Posterior vena cava (tissue), 2 donors: ENCODE measurements around the gene ADAM30. TPM values are rescaled to one million over a fixed set of nuclear protein-coding genes. Genes with fewer than 3 reads are reported as not detected.

Experiments
- DNase-seq: peaks from one replicate; pipeline ENCODE4 v3.0.0-alpha.2; 2020; ENCODE audit warnings: low spot score
- intact Hi-C, 2 donors: fragments of 100-400 bp; cut with DNase I; formaldehyde crosslinking; loops; one replicate each; pipeline versions ENCODE4 v1.14.1 to v1.14.2; 2022 to 2023
- total RNA-seq, 2 donors: library from RNA; stranded (reverse); fragmentation: NEBNext Ultra II Directional; extraction: Animal tissue kit (Norgen Biotek cat#: 25700); gene quantifications; one replicate each; pipeline ENCODE4 v1.2.1, GENCODE V29; 2021
- donor health status: DM: yes; HTN: yes; CAD: no.
- donor health status: DM: yes; HTN: yes; CAD: no.

Gene ADAM30
- total RNA-seq, 2 donors from 2014 or later = not detected

- intact Hi-C loops = no loop called here
- no peak for DNase-seq
Observed at GRCh38 chr1:119910618-119911017, 14.3 kb upstream of the ADAM30 start.

DNA sequence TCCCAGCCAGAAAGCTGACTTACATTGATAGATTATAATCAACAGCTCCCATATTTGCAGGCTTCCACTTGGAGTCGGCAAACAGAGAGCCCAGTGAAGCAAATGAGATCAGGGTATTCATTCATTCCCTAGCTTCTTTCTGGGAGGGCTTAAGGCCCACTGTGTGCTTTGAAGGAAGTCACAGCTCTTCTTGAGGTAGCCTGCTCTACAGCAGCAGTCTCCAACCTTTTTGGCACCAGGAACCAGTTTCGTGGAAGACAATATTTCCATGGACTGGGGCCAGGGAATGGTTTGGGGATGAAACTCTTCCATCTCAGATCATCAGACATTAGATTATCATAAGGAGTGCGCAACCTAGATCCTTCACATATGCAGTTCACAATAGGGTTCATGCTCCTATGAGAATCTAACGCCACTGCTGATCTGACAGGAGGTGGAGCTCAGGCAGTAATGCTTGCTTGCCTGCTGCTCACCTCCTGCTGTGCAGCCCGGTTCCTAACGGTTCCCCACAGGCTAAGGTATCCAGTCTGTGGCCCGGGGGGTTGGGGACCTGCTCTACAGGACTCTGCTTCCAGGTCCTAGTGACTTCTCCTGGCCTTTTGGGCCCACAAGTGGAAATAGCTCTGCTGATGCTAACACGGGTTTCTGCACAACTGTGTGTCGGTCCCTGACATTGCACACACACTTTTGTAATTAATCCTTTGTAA is 13.7 kb upstream of the ADAM30 start:
- intact Hi-C loops = no loop called here
- DNase-seq = no peak

DNA sequence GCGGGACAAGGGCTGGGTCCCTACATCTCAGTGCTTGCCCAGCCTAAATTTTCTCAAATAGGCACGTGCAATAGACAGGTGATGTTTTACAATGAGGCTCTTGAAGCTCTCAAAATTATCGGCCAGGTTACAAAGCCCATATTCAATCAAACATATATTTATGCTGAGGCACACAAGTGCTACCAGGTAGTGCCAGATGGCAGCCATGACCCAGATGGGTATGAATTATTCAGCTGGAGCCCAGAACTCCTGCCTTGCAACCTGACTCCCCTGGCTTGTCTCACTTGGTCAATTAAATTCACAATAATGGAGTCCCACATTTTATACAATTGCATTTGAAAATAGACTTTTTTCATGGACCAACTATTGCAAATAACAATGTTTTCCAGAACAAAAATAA is 12.3 kb upstream of the ADAM30 start:
- intact Hi-C loops = no loop called here
- DNase-seq = no peak

DNA sequence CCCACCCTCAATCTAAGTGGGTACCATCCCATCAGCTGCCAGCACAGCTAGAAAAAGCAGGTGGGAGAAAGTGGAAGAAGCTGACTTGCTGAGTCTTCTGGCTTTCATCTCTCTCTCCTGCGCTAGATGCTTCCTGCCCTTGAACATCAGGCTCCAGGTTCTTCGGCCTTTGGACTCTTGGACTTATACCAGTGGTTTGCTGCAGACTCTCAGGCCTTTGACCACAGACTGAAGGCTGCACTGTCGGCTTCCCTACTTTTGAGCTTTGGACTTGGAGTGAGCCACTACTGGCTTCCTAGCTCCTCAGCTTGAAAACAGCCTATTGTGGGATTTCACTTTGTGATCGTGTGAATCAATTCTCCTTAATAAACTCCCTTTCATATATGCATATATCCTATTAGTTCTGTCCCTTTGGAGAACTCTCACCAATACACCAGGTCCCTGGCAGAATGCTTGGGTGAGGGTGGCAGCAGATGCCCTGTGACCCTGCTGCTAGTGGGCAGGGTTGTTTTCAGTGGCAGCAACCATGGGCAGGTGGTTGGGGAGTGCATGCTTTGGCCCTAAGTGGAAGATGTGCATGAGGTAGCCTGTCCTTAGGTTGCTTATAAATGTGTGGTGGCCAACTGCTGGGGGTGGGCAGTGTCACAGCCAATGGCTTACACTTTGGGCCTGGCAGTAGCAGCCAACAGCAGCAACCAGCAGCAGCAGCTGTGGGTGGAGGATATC is 10.8 kb upstream of the ADAM30 start:
- intact Hi-C loops = no loop called here
- DNase-seq = no peak

DNA sequence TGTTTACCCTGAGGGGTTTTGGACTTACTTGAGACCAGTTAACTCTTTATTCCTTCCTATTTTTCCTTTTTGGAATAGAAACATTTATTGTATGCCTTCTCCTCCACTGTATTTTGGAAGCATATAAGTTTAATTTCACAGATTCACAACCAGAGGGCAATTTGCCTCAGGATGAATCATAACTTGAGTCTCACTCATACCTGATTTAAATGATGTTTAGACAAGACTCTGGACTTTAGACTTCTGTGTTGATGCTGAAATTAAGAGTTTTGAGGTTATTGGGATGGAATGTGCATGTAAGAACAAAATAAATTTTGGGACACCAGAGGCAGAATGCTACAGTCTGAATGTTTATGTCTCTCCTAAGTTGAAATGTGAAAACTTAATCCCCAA is 7.1 kb upstream of the ADAM30 start:
- intact Hi-C loops = no loop called here
- no peak for DNase-seq

DNA sequence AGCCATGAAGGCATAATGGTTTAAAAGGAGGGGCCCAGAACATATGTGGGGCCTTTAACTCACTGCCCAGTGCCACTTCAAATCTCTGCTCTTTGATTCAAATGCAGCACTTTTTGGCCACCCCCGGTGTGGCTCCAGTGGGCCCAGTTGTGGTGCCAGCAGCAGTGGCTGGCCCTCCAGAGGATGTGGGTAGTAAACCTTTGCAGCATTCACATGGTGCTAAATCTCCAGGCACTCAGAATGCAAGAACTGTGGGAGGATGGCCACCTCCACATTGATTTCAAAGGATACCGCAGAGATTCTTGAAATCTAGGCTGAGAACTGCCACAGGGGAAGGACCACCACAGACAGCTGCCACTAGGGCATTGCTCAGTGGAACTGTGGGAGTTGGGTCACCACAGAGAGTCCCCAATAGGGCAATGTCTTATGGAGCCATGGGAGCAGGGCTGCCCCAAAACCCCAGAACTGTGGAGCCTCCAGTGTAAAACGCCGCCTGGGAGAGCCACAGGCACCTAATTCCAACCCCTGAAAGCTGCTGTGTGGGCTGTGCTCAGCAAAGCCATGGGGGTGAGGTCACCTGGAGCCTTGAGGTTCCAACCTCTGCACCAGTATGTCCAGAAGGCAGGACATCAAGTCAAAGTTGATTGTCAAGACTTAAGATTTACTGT is 6.6 kb upstream of the ADAM30 start:
- DNase-seq = no peak
- intact Hi-C loops = no loop called here

DNA sequence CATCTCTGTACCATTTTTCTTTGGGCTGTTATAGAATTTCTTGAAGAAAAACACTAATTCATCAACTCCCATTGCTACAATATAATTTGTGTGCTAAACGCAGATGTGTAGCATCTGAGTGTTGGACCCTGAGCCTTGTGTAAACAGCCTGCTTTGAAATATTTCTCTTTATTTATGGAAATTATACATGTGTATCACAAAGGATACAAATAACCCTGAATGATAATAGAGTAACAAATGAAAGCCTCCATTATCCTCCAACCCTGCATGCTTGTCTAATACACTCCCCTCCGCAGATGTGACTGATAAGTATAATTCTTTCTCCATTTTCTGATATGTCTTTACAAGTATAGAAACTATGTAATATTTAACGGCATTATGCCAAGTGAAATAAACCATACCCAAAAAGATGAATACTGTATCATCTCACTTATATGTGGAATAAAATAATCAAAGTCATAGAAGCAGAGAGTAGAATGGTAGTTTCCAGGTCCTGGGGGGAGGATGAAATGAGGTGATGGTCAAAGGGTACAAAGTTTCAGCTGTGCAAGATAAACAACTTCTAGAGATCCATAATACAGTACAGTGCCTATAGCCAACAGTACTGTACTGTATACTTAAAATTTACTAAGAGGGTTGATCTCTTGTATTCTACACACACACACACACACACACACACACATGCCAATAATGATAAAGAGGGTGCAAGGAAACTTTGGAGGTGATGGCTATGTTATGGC is 2.8 kb upstream of the ADAM30 start:
- intact Hi-C loops = no loop called here
- DNase-seq = no peak

DNA sequence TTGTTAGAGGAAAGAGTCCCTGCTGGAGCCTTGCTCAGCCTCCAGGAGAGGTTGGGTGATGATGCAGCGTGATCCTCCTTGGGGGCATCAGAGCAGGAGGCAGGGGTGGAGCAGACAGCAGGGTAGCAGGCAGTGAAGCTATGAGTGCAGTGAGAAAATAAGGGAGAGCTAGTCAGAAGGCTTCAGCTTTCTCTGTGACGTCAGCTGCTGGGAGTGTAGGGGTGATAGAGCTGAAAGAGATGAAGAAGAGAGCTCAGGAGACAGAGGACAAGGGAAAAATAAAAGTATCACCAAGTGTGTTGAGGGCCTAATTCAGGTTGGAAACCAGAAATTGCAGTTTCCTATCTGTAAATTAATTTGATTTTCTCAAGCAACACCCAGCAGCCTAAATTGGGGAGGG is 2.2 kb upstream of the ADAM30 start:
- intact Hi-C loops = no loop called here

GRCh38 chr1:119895102-119895501 is 1.2 kb downstream of the ADAM30 start:
- no peak for DNase-seq
- intact Hi-C loops = no loop called here

More for the DNA sequence above, 2.2 kb upstream of the ADAM30 start:
- DNase-seq = no peak

GRCh38 chr1:119893827-119894700 is 2.3 kb downstream of the ADAM30 start:
- no peak for DNase-seq
- intact Hi-C loops = no loop called here

DNA sequence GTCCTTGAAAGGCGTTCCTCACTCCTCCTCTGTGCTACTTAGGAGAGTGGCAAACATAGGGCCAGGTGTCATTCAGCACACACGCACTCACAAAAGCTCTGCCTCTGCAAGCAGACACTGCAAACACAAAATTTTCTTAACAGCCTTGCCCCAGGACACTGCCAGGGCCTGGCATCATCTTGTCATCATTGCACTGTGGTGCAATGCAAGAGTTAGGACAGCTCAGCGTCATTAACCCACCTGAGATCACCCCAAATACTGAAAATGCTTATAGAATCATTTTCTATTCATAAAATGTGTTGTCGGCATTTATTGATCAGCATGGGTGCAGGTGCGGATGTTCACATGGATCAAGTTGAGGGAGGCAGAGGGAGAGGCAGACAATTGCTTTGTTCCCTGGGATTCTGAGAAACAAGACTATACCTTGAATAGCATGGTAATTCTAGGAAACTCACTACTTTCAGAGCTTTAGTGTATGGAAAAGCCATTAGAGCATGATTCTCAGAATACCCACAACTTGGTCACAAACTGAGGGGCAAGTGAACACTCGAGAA is 3.0 kb downstream of the ADAM30 start:
- intact Hi-C loops = no loop called here
- DNase-seq = no peak

DNA sequence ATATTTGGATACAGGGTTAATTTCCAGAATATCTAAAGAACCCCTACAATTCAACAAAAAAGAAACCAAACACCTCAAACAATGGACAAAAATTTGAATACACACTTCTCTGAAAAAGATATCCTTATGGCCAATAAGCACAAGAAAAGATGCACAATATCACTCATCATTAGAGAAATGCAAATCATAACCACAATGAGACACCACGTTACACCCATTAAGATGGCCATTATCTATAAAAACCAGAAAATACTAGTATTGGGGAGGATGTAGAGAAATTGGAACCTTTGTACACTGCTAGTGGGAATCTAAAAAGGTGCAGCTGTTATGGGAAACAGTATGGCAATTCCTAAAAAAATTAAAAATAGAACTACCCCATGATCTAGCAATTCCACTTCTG is 4.9 kb downstream of the ADAM30 start:
- DNase-seq = no peak
- intact Hi-C loops = no loop called here

DNA sequence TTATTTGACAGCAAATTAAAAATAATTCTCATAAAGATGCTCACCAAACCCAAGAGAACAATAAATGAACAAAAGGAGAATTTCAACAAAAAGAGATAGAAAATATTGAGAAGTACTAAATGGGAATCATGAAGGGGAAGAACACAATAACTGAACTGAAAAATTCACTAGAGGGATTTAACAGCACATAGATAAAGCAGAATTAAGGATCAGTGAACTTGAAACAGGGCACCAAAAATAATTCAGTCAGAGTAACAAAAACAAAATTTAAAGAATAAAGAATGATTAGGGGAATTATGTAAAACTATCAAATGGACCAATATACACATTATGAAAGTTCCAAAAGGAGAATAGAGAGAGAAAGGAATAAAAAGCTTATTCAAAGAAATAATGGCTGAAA is 7.8 kb downstream of the ADAM30 start:
- intact Hi-C loops = no loop called here
- no peak for DNase-seq

- DNase-seq = no peak
- intact Hi-C loops = no loop called here
Observed at GRCh38 chr1:119887427-119887826, 8.9 kb downstream of the ADAM30 start.

DNA sequence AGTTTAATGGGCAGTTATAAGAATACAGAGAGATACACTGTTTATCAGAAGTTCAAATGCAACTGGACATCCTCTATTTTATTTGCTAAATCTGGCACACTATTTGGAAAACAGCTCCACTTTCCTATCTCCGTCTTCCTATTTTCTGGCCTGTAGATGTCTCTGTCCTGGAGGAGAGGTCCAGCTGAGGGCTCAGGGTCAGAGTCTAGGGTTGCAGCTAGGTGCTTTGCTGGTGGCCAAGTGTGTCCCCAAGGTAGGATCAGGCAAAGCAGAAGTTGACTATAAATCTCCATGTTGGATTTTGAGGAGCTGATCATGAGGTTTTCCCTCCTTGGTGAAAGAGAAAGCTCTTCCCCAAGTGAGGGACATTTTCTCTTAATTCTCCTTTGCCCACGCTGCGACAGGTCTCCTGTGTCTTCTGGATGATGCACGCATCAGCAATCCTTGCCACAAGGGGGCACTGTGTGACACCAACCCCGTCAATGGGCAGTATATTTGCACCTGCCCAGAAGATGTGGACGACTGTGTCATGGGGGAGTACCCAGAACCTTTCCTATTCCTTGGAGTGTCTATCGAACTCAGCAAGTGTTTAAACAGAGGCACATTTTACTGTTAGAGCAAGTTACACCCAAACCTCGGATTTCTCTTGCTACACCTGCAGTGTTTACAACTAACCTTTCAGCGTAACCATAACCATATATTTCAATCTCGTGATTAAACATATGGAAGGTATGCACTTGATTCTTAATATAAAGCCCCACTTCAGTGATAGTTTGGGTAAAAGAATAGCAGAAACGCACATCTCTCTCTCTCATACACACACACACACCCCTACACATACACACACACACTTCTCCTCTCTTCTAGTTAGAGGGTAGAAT is 10.2 kb downstream of the ADAM30 start:
- DNase-seq = no peak
- intact Hi-C loops = no loop called here

- intact Hi-C loops = no loop called here
- no peak for DNase-seq
Observed at GRCh38 chr1:119884711-119885110, 11.6 kb downstream of the ADAM30 start.

GRCh38 chr1:119883826-119884225 is 12.5 kb downstream of the ADAM30 start:
- intact Hi-C loops = no loop called here
- no peak for DNase-seq
